Testis (tissue), 2 donors: ENCODE measurements around the gene IFNGR1.

Experiments used
- CTCF ChIP-seq, 3 experiments: fragments of 450-650 bp in 2 of 3; fragments of 200-600 bp in 1 of 3; sonication (generic) in 1 of 3; IDR thresholded peaks; one replicate each; pipeline ENCODE4 v1.5.1; 2016 to 2019; ENCODE audit warnings: antibody characterized with exemption in 3 of 3, mild to moderate bottlenecking in 2 of 3, moderate library complexity in 1 of 3
- POLR2A ChIP-seq: fragments of 450-650 bp; IDR thresholded peaks from one replicate; pipeline ENCODE4 v1.6.1; 2017; ENCODE audit warnings: antibody characterized with exemption, mild to moderate bottlenecking, moderate library complexity

GRCh38 chr6:137241481-137242038 lies 22.4 kb upstream of the IFNGR1 start:
- TF ChIP-seq CTCF (IDR thresholded peaks at IDR 0.05) (no peak), POLR2A (no peak)
